Psoas muscle (tissue), 8 donors: ENCODE measurements around the gene RPS24. TPM values are rescaled to one million over a fixed set of nuclear protein-coding genes. Genes with fewer than 3 reads are reported as not detected.
"Not testable (repeated sequence)": the region's sequence is repeated elsewhere in the genome, so short reads cannot be mapped to it uniquely, and the experiment has no call there.

Source experiments
- ATAC-seq, 4 donors: fragments of 200-7000 bp; cut with Tn5 transposase; one replicate each; pipeline ENCODE4 v1.9.1; 2020; ENCODE audit warnings: moderate library complexity in 3 of 4, mild to moderate bottlenecking in 2 of 4
- DNase-seq, 2 donors: peaks; one replicate each; pipeline ENCODE4 v3.0.0-alpha.2; 2020
- H3K27ac ChIP-seq: fragments of 200-600 bp; one replicate; pipeline ENCODE4 v1.8.0; 2022
- H3K27me3 ChIP-seq, 3 donors: fragments of 200-600 bp in 1 of 3; one replicate each; pipeline versions ENCODE4 v1.6.1 to v1.8.0; 2013 to 2022; ENCODE audit warnings: low read length in 2 of 3, mild to moderate bottlenecking in 2 of 3, moderate library complexity in 1 of 3; ENCODE audit not compliant: insufficient read depth in 3 of 3
- H3K36me3 ChIP-seq, 2 donors: fragments of 200-600 bp in 1 of 2; one replicate each; pipeline versions ENCODE4 v1.6.1 to v1.8.0; 2013 to 2022; ENCODE audit warnings: low read depth in 1 of 2, mild to moderate bottlenecking in 1 of 2, moderate library complexity in 1 of 2; ENCODE audit not compliant: insufficient read depth in 1 of 2
- H3K4me1 ChIP-seq: fragments of 200-600 bp; one replicate; pipeline ENCODE4 v1.8.0; 2022
- H3K4me3 ChIP-seq: fragments of 200-600 bp; one replicate; pipeline ENCODE4 v1.8.0; 2022; ENCODE audit warnings: mild to moderate bottlenecking
- H3K9me3 ChIP-seq: fragments of 200-600 bp; one replicate; pipeline ENCODE4 v1.8.0; 2022
- CTCF ChIP-seq: fragments of 200-600 bp; IDR thresholded peaks from one replicate; pipeline ENCODE4 v1.8.0; 2022; ENCODE audit warnings: antibody characterized with exemption
- WGBS, 3 donors: extraction: QIAGEN DNeasy Blood & Tissue Kit; methylation state at CpG; one replicate each; pipeline versions ENCODE4 v1.1.6 to v1.1.7; 2013; 5-methylcytosine and 5-hydroxymethylcytosine counted together
- intact Hi-C, 2 donors: fragments of 100-400 bp; cut with DNase I; formaldehyde crosslinking; loops; one replicate each; pipeline versions ENCODE4 v1.11.0 to v1.14.2; 2022
- polyA plus RNA-seq, 3 donors: library from polyadenylated mRNA; stranded (reverse); fragments of 200-250 nt; gene quantifications; one replicate each; pipeline ENCODE4 v1.2.3, GENCODE V29; 2013
- total RNA-seq, 4 donors: library from RNA; stranded (reverse); fragmentation: NEBNext Ultra II Directional in 2 of 4; extraction: Animal tissue kit (Norgen Biotek cat#: 25700) in 2 of 4; gene quantifications; one replicate each; pipeline versions ENCODE4 v1.2.1 to v1.2.4, GENCODE V29; 2021 to 2023
- donor health status: healthy with polysubstance abuse.
- donor health status: DM: no; HTN: no; CAD: no; lungs with moderate emphysema.
- donor health status: Bipolar disorder and iron deficiency.
- donor health status: healthy.
- donor health status: DM: yes; HTN: yes; CAD: no.
- donor health status: DM: no; HTN: no; CAD: no.
- donor health status: DM: no; HTN: no; CAD: no.
- donor health status: DM: yes; HTN: yes; CAD: no.

RPS24 gene
- total and polyA plus RNA-seq, 7 donors = 980 to 4,077 (median 1,456) TPM

- no peaks in the 10 kb centered on the region for H3K4me1 ChIP-seq
Measured at GRCh38 chr10:78071140-78071856, 37.6 kb downstream of the RPS24 start.

GRCh38 chr10:78071857-78072179 lies 38.2 kb downstream of the RPS24 start:
- intact Hi-C loops = no loop called here
- no peak for DNase-seq
- H3K4me3 ChIP-seq = no peak overlapping the region
- H3K27ac ChIP-seq = no peak overlapping the region
- WGBS, 3 donors = 83 to 90% (median 87%) methylated on average over 4 of the region's 4 CpGs
- no peak for ATAC-seq
- no peaks in the 10 kb centered on the region for H3K4me1 ChIP-seq
- H3K36me3 ChIP-seq = no peaks in the 10 kb centered on the region
- no peaks in the 10 kb centered on the region for H3K9me3 ChIP-seq
- no peaks in the 10 kb centered on the region for H3K27me3 ChIP-seq
- TF ChIP-seq CTCF = no peak

More at GRCh38 chr10:78071140-78071856, 37.6 kb downstream of the RPS24 start:
- no peaks in the 10 kb centered on the region for H3K27me3 ChIP-seq
- H3K9me3 ChIP-seq = no peaks in the 10 kb centered on the region
- intact Hi-C loops = no loop called here
- DNase-seq (no peak), ATAC-seq (no peak)
- H3K27ac ChIP-seq = no peak overlapping the region
- no peaks in the 10 kb centered on the region for H3K36me3 ChIP-seq
- H3K4me3 ChIP-seq = no peak overlapping the region
- WGBS, 3 donors = 44 to 55% (median 50%) methylated on average over 4 of the region's 4 CpGs
- TF ChIP-seq CTCF = no peak

- Histone ChIP-seq H3K4me3 (no peak overlapping the region), H3K27ac (no peak overlapping the region), H3K27me3 (no peaks in the 10 kb centered on the region), H3K4me1 (no peaks in the 10 kb centered on the region), H3K9me3 (no peaks in the 10 kb centered on the region), H3K36me3 (no peaks in the 10 kb centered on the region)
- DNase-seq (no peak), ATAC-seq (no peak)
- TF ChIP-seq CTCF = no peak
- intact Hi-C loops = no loop called here
Measured at GRCh38 chr10:78072504-78072903, 38.8 kb downstream of the RPS24 start.

- ATAC-seq, H3K27ac ChIP-seq, H3K27me3 ChIP-seq, H3K36me3 ChIP-seq, H3K4me3 ChIP-seq, H3K9me3 ChIP-seq, H3K4me1 ChIP-seq, intact Hi-C loops, DNase-seq: not testable (repeated sequence)
- WGBS, 3 donors = 89 to 96% (median 96%) methylated on average over 9 to 22 of the region's 29 CpGs
Measured at GRCh38 chr10:78075806-78076205, 42.1 kb downstream of the RPS24 start.

- Histone ChIP-seq H3K27ac (no peak overlapping the region), H3K36me3 (no peaks in the 10 kb centered on the region), H3K9me3 (no peaks in the 10 kb centered on the region), H3K4me3 (no peak overlapping the region), H3K4me1 (no peaks in the 10 kb centered on the region), H3K27me3 (no peaks in the 10 kb centered on the region)
- WGBS, 3 donors = 81 to 84% (median 84%) methylated on average over 4 of the region's 4 CpGs
- intact Hi-C loops = no loop called here
- TF ChIP-seq CTCF = no peak
- DNase-seq = no peak
- no peak for ATAC-seq
Measured at GRCh38 chr10:78078539-78079330, 45.1 kb downstream of the RPS24 start.
